Mucosa of stomach (tissue), 1 donor: Measurements from ENCODE around the gene IGF2BP3.
"Not testable (repeated sequence)": the region's sequence is repeated elsewhere in the genome, so short reads cannot be mapped to it uniquely, and the experiment has no call there.

ENCODE experiments used
- H3K27me3 ChIP-seq: one replicate; pipeline ENCODE4 v1.7.0; 2013; ENCODE audit warnings: mild to moderate bottlenecking, low read length; ENCODE audit not compliant: control insufficient read depth, insufficient read depth
- H3K36me3 ChIP-seq: one replicate; pipeline ENCODE4 v1.7.0; 2013; ENCODE audit warnings: low read length; ENCODE audit not compliant: control insufficient read depth, insufficient read depth
- H3K4me1 ChIP-seq: one replicate; pipeline ENCODE4 v1.7.0; 2013; ENCODE audit warnings: mild to moderate bottlenecking, low read length; ENCODE audit not compliant: control insufficient read depth, insufficient read depth
- H3K4me3 ChIP-seq: one replicate; pipeline ENCODE4 v1.7.0; 2013; ENCODE audit warnings: low read length
- H3K9ac ChIP-seq: one replicate; pipeline ENCODE4 v1.7.0; 2013; ENCODE audit warnings: mild to moderate bottlenecking, low read length, moderate library complexity
- H3K9me3 ChIP-seq: one replicate; pipeline ENCODE4 v1.7.0; 2013; ENCODE audit warnings: mild to moderate bottlenecking, low read length, moderate library complexity; ENCODE audit not compliant: control insufficient read depth
- donor health status: Pancreatic carcinoma.

Gene IGF2BP3

GRCh38 chr7:23332910-23333612 lies 137.2 kb downstream of the IGF2BP3 start:
- H3K4me3 ChIP-seq = no peak overlapping the region
- no peak overlapping the region for H3K9ac ChIP-seq
- H3K4me1 ChIP-seq = peaks cover 32% of the 10 kb centered on the region
- no peaks in the 10 kb centered on the region for H3K36me3 ChIP-seq
- H3K9me3 ChIP-seq = no peaks in the 10 kb centered on the region
- H3K27me3 ChIP-seq = peaks cover 16% of the 10 kb centered on the region

- H3K4me1 ChIP-seq = peaks cover 32% of the 10 kb centered on the region
- H3K27me3 ChIP-seq = peaks cover 11% of the 10 kb centered on the region
- no peaks in the 10 kb centered on the region for H3K36me3 ChIP-seq
- H3K9me3 ChIP-seq = no peaks in the 10 kb centered on the region
- no peak overlapping the region for H3K4me3 ChIP-seq
- H3K9ac ChIP-seq = no peak overlapping the region
These were observed 138.1 kb downstream of the IGF2BP3 start for GRCh38 chr7:23332193-23332592.

GRCh38 chr7:23331132-23331531 lies 139.2 kb downstream of the IGF2BP3 start:
- peaks cover 32% of the 10 kb centered on the region for H3K4me1 ChIP-seq
- no peak overlapping the region for H3K4me3 ChIP-seq
- H3K27me3 ChIP-seq = peaks cover 9% of the 10 kb centered on the region
- no peak overlapping the region for H3K9ac ChIP-seq
- no peaks in the 10 kb centered on the region for H3K9me3 ChIP-seq
- H3K36me3 ChIP-seq = no peaks in the 10 kb centered on the region

- Histone ChIP-seq H3K27me3 (no peaks in the 10 kb centered on the region), H3K4me1 (no peaks in the 10 kb centered on the region), H3K36me3 (no peaks in the 10 kb centered on the region), H3K9ac (no peak overlapping the region), H3K4me3 (no peak overlapping the region), H3K9me3 (no peaks in the 10 kb centered on the region)
These were observed 154.9 kb downstream of the IGF2BP3 start for GRCh38 chr7:23315366-23315765.

GRCh38 chr7:23312141-23312540 lies 158.2 kb downstream of the IGF2BP3 start:
- not testable (repeated sequence) for H3K4me1 ChIP-seq, H3K4me3 ChIP-seq, H3K36me3 ChIP-seq, H3K9ac ChIP-seq, H3K9me3 ChIP-seq, H3K27me3 ChIP-seq

GRCh38 chr7:23308754-23309153 lies 161.5 kb downstream of the IGF2BP3 start:
- no peaks in the 10 kb centered on the region for H3K36me3 ChIP-seq
- no peaks in the 10 kb centered on the region for H3K4me1 ChIP-seq
- H3K9ac ChIP-seq = no peak overlapping the region
- no peak overlapping the region for H3K4me3 ChIP-seq
- H3K9me3 ChIP-seq = no peaks in the 10 kb centered on the region
- no peaks in the 10 kb centered on the region for H3K27me3 ChIP-seq

- no peaks in the 10 kb centered on the region for H3K36me3 ChIP-seq
- H3K4me1 ChIP-seq = no peaks in the 10 kb centered on the region
- no peaks in the 10 kb centered on the region for H3K9me3 ChIP-seq
- no peaks in the 10 kb centered on the region for H3K27me3 ChIP-seq
- H3K4me3 ChIP-seq = no peak overlapping the region
- no peak overlapping the region for H3K9ac ChIP-seq
These were observed 163.3 kb downstream of the IGF2BP3 start for GRCh38 chr7:23306936-23307521.

GRCh38 chr7:23299770-23300300 lies 170.5 kb downstream of the IGF2BP3 start:
- Histone ChIP-seq H3K27me3 (no peaks in the 10 kb centered on the region), H3K9ac (peak overlapping the region; percentile 91), H3K36me3 (no peaks in the 10 kb centered on the region), H3K9me3 (no peaks in the 10 kb centered on the region), H3K4me1 (peaks cover 12% of the 10 kb centered on the region), H3K4me3 (peak overlapping the region; percentile 78)

- Histone ChIP-seq H3K9me3 (no peaks in the 10 kb centered on the region), H3K36me3 (no peaks in the 10 kb centered on the region), H3K27me3 (no peaks in the 10 kb centered on the region), H3K4me3 (peak within 1 kb of the TSS; percentile 78), H3K9ac (peak within 1 kb of the TSS; percentile 91), H3K4me1 (peaks cover 12% of the 10 kb centered on the region)
These were observed 171.2 kb downstream of the IGF2BP3 start, which contains the start of gene MALSU1 for GRCh38 chr7:23298885-23299769. Gene MALSU1 (plus strand): TSS chr7:23299339. CDS start chr7:23299353, 14 bp downstream.

GRCh38 chr7:23298141-23298881 lies 172.0 kb downstream of the IGF2BP3 start:
- peaks cover 16% of the 10 kb centered on the region for H3K4me1 ChIP-seq
- H3K9ac ChIP-seq = no peak overlapping the region
- no peaks in the 10 kb centered on the region for H3K27me3 ChIP-seq
- no peaks in the 10 kb centered on the region for H3K36me3 ChIP-seq
- no peaks in the 10 kb centered on the region for H3K9me3 ChIP-seq
- H3K4me3 ChIP-seq = peak overlapping the region; percentile 78

GRCh38 chr7:23295401-23295697 lies 174.9 kb downstream of the IGF2BP3 start:
- Histone ChIP-seq H3K36me3 (no peaks in the 10 kb centered on the region), H3K9me3 (no peaks in the 10 kb centered on the region), H3K9ac (no peak overlapping the region), H3K4me3 (no peak overlapping the region), H3K4me1 (peaks cover 11% of the 10 kb centered on the region), H3K27me3 (no peaks in the 10 kb centered on the region)
